Astrocyte of the cerebellum (primary cell): ENCODE data around the gene F2RL2.

Experiments used
- DNase-seq: peaks from one replicate; pipeline ENCODE4 v3.0.0-alpha.2; 2011; ENCODE audit warnings: low read depth
- H3K4me3 ChIP-seq: 2 replicates; pipeline ENCODE4 v1.5.1; 2011; ENCODE audit warnings: mild to moderate bottlenecking, low read depth, low read length, moderate library complexity
- CTCF ChIP-seq: IDR thresholded peaks from 2 replicates; pipeline ENCODE4 v1.5.1; 2012; ENCODE audit warnings: low read length, low read depth, moderate library complexity, mild to moderate bottlenecking; ENCODE audit errors: missing control alignments
- in situ Hi-C: cut with HindIII; loops from 2 replicates; pipeline ENCODE4 v1.10.0; 2017; ENCODE audit warnings: low sequenced_read_pairs

F2RL2 gene

GRCh38 chr5:76594107-76594506, 29.1 kb downstream of the F2RL2 start:
- DNase-seq, result no peak
- no peak for TF ChIP-seq CTCF
- no peak overlapping the region for H3K4me3 ChIP-seq
- in situ Hi-C loops, result no loop called here

GRCh38 chr5:76592692-76593091, 30.5 kb downstream of the F2RL2 start:
- in situ Hi-C loops, result no loop called here
- TF ChIP-seq CTCF, result no peak
- H3K4me3 ChIP-seq, result no peak overlapping the region
- no peak for DNase-seq

- in situ Hi-C loops, result no loop called here
- no peak for DNase-seq
- TF ChIP-seq CTCF, result no peak
- H3K4me3 ChIP-seq, result no peak overlapping the region
These were observed 31.8 kb downstream of the F2RL2 start for GRCh38 chr5:76591366-76591765.

GRCh38 chr5:76590027-76590426, 33.2 kb downstream of the F2RL2 start:
- no peak for DNase-seq
- no peak overlapping the region for H3K4me3 ChIP-seq
- no peak for TF ChIP-seq CTCF
- in situ Hi-C loops, result no loop called here

GRCh38 chr5:76586531-76586930, 36.7 kb downstream of the F2RL2 start:
- no peak for TF ChIP-seq CTCF
- in situ Hi-C loops, result no loop called here
- H3K4me3 ChIP-seq, result no peak overlapping the region
- no peak for DNase-seq

GRCh38 chr5:76585783-76586217, 37.4 kb downstream of the F2RL2 start:
- H3K4me3 ChIP-seq, result no peak overlapping the region

More at GRCh38 chr5:76585783-76586217, 37.4 kb downstream of the F2RL2 start:
- in situ Hi-C loops, result no loop called here
- TF ChIP-seq CTCF, result no peak
- no peak for DNase-seq
